Stomach (tissue), 9 donors: Measurements from ENCODE around the gene CDH22. TPM values are rescaled to one million over a fixed set of nuclear protein-coding genes. Genes with fewer than 3 reads are reported as not detected.

Experiments used
- DNase-seq, 2 donors: peaks; one replicate each; pipeline versions ENCODE4 v3.0.0 to v3.0.0-alpha.2; 2013 to 2019
- H3K27ac ChIP-seq, 5 donors: fragments of 200-600 bp in 4 of 5; sonication (generic) in 4 of 5; one replicate each; pipeline ENCODE4 v1.5.1; 2013 to 2019; ENCODE audit warnings: mild to moderate bottlenecking in 1 of 5, moderate library complexity in 1 of 5
- H3K27me3 ChIP-seq, 3 donors: fragments of 200-600 bp; sonication (generic); one replicate each; pipeline ENCODE4 v1.5.1; 2017 to 2019; ENCODE audit warnings: mixed run types in 1 of 3
- H3K36me3 ChIP-seq, 4 donors: fragments of 200-600 bp; sonication (generic); 1 replicate in 3 of 4; 2 replicates in 1 of 4; pipeline ENCODE4 v1.5.1; 2016 to 2019
- H3K4me1 ChIP-seq, 4 donors: fragments of 200-600 bp; sonication (generic); one replicate each; pipeline ENCODE4 v1.5.1; 2016 to 2019
- H3K4me3 ChIP-seq, 4 donors: fragments of 200-600 bp; sonication (generic) in 3 of 4; one replicate each; pipeline ENCODE4 v1.5.1; 2016 to 2019; ENCODE audit warnings: mild to moderate bottlenecking in 1 of 4
- H3K9me3 ChIP-seq, 4 donors: fragments of 200-600 bp; sonication (generic); one replicate each; pipeline ENCODE4 v1.5.1; 2016 to 2019
- EP300 ChIP-seq: sonication (generic); formaldehyde crosslinking; IDR thresholded peaks from one replicate; pipeline ENCODE4 v1.6.1; 2017; ENCODE audit warnings: antibody characterized with exemption
- POLR2A ChIP-seq, 4 donors: fragments of 450-650 bp; IDR thresholded peaks; one replicate each; pipeline ENCODE4 v1.6.1; 2016; ENCODE audit warnings: antibody characterized with exemption in 4 of 4, control low read depth in 2 of 4, mild to moderate bottlenecking in 1 of 4, moderate library complexity in 1 of 4
- POLR2AphosphoS5 ChIP-seq, 3 donors: sonication (generic); formaldehyde crosslinking; IDR thresholded peaks; one replicate each; pipeline ENCODE4 v1.6.1; 2016; ENCODE audit warnings: antibody characterized with exemption in 3 of 3
- WGBS, 5 donors: extraction: QIAGEN DNeasy Blood & Tissue Kit in 3 of 5; methylation state at CpG; one replicate each; pipeline versions ENCODE4 v1.1.5 to v1.1.7; 2013 to 2018; 5-methylcytosine and 5-hydroxymethylcytosine counted together
- intact Hi-C: fragments of 100-400 bp; cut with DNase I; formaldehyde crosslinking; loops from one replicate; pipeline ENCODE4 v1.15.1; 2023; ENCODE audit warnings: low total_unique reads
- polyA plus RNA-seq, 3 donors: library from polyadenylated mRNA; stranded (reverse); fragments of 200-250 nt; gene quantifications; one replicate each; pipeline ENCODE4 v1.2.3, GENCODE V29; 2013
- total RNA-seq, 5 donors: library from RNA; depleted of rRNA; stranded (reverse); fragments of >200 nt; gene quantifications; one replicate each; pipeline versions ENCODE4 v1.1.0 to v1.2.3, GENCODE V29; 2014 to 2016
- TF ChIP-seq, protein P1 (sequence below), 7 experiments: fragments of 450-650 bp in 4 of 7; fragments of 200-600 bp in 3 of 7; sonication (generic) in 3 of 7; IDR thresholded peaks; one replicate each; pipeline ENCODE4 v1.5.1; 2016 to 2019; ENCODE audit warnings: antibody characterized with exemption in 7 of 7, control low read depth in 2 of 7, mild to moderate bottlenecking in 1 of 7
- donor health status: healthy with polysubstance abuse.
- donor health status: Bipolar disorder and iron deficiency.
- donor health status: healthy.

Gene CDH22
- total and polyA plus RNA-seq, 8 donors, result 0.18 to 0.60 (median 0.19) TPM; not detected in 5

GRCh38 chr20:46305331-46305972, 2.8 kb downstream of the CDH22 start:
- Histone ChIP-seq H3K27me3 (peaks cover 30 to 97% (median 46%) of the 10 kb centered on the region in 3 donors), H3K36me3 (no peaks in the 10 kb centered on the region), H3K4me1 (peaks cover 23 to 41% (median 38%) of the 10 kb centered on the region in 4 donors), H3K27ac (peak overlapping the region in 1 of 5 donors; percentile 51), H3K9me3 (no peaks in the 10 kb centered on the region), H3K4me3 (no peak overlapping the region)
- TF ChIP-seq EP300, result no peak
- peak in 1 of 3 donors; percentile 54 for TF ChIP-seq POLR2AphosphoS5 (IDR thresholded peaks at IDR 0.05)
- no peak for TF ChIP-seq POLR2A (IDR thresholded peaks at IDR 0.05)
- TF ChIP-seq, protein P1, sequence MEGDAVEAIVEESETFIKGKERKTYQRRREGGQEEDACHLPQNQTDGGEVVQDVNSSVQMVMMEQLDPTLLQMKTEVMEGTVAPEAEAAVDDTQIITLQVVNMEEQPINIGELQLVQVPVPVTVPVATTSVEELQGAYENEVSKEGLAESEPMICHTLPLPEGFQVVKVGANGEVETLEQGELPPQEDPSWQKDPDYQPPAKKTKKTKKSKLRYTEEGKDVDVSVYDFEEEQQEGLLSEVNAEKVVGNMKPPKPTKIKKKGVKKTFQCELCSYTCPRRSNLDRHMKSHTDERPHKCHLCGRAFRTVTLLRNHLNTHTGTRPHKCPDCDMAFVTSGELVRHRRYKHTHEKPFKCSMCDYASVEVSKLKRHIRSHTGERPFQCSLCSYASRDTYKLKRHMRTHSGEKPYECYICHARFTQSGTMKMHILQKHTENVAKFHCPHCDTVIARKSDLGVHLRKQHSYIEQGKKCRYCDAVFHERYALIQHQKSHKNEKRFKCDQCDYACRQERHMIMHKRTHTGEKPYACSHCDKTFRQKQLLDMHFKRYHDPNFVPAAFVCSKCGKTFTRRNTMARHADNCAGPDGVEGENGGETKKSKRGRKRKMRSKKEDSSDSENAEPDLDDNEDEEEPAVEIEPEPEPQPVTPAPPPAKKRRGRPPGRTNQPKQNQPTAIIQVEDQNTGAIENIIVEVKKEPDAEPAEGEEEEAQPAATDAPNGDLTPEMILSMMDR (IDR thresholded peaks at IDR 0.05), result no peak
- 6 to 26% (median 12%) methylated on average over 8 to 12 of the region's 12 CpGs for WGBS, 5 donors
- intact Hi-C loops, result no loop called here
- DNase-seq, result peak; percentile 70 to 80

DNA sequence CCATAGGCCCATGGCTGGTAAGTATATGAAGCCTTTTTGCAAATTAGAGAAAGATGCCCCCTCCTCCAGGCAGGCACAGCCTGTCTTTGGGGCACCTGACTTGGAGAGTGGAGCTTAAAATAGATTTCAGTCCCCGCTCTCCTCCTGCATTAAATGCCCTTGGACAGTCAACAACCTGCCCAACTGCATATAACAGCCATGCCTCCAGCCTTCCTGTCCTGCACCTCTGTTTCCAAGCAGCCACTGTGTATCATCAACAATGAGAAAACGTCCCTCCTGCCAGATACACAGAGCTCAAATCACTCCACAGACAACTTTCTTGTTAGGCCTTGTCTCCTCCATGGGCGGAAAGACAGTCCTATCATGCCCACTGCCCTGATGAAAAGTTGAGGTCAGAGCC, 3.4 kb downstream of the CDH22 start:
- intact Hi-C loops, result no loop called here
- DNase-seq, result peak in 1 of 2 donors; percentile 11
- no peak for TF ChIP-seq POLR2A (IDR thresholded peaks at IDR 0.05)
- no peak for TF ChIP-seq POLR2AphosphoS5 (IDR thresholded peaks at IDR 0.05)
- TF ChIP-seq, protein P1 (IDR thresholded peaks at IDR 0.05), result no peak
- no peak for TF ChIP-seq EP300
- no peaks in the 10 kb centered on the region for H3K36me3 ChIP-seq
- peaks cover 24 to 97% (median 43%) of the 10 kb centered on the region in 3 donors for H3K27me3 ChIP-seq
- H3K4me3 ChIP-seq, result no peak overlapping the region
- 49 to 64% (median 59%) methylated on average over 3 of the region's 3 CpGs for WGBS, 5 donors
- no peak overlapping the region for H3K27ac ChIP-seq
- H3K9me3 ChIP-seq, result no peaks in the 10 kb centered on the region
- H3K4me1 ChIP-seq, result peaks cover 23 to 41% (median 38%) of the 10 kb centered on the region in 4 donors

- 68 to 77% (median 74%) methylated on average over 4 of the region's 4 CpGs for WGBS, 5 donors
- no peak for DNase-seq
- Histone ChIP-seq H3K4me1 (peaks cover 23 to 41% (median 38%) of the 10 kb centered on the region in 4 donors), H3K27me3 (peaks cover 23 to 97% (median 38%) of the 10 kb centered on the region in 3 donors), H3K27ac (no peak overlapping the region), H3K9me3 (no peaks in the 10 kb centered on the region), H3K36me3 (no peaks in the 10 kb centered on the region), H3K4me3 (no peak overlapping the region)
- intact Hi-C loops, result no loop called here
- no peak for TF ChIP-seq POLR2A (IDR thresholded peaks at IDR 0.05)
- TF ChIP-seq, protein P1 (IDR thresholded peaks at IDR 0.05), result no peak
- TF ChIP-seq EP300, result no peak
- TF ChIP-seq POLR2AphosphoS5 (IDR thresholded peaks at IDR 0.05), result no peak
Measured at GRCh38 chr20:46304361-46304760, 3.9 kb downstream of the CDH22 start.

DNA sequence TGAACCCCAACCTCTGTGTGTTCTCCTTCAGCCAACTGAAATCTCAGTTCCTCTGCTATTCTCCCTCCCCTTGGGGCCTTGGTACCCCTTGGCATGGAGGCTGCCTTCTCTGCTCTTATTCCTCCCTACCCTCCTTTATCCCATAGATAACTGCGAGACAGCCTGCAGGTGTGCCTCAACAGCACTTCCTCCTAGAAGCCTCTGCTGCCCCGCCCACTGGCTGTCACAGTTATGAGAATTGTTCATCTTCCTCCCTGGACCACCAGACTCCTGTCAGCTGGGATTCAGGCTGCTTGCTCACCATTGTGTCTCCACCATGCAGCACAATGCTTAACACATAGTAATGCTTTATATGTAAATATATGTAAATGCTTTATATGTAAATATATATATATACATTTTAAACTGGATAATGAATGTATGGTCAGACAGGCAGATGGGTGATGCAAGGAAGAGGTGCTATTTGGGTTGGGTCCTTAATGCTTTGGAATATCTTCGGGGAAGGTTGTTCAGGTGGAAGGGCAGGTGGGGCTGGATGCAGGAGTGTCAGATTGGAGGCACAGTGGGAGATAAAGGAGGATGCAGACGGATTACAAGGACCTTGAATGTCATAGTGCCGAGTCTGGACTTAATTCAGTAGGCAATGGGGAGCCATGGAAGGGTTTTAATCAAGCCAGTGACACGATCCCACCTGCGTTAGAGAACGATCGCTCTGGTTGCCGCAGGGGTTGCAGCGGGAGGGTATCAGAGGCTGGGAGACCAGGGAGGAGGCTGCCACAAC, 4.9 kb downstream of the CDH22 start:
- H3K27ac ChIP-seq, result no peak overlapping the region
- no peaks in the 10 kb centered on the region for H3K9me3 ChIP-seq
- H3K27me3 ChIP-seq, result peaks cover 15 to 97% (median 28%) of the 10 kb centered on the region in 3 donors
- no peak for TF ChIP-seq POLR2A (IDR thresholded peaks at IDR 0.05)
- TF ChIP-seq, protein P1 (IDR thresholded peaks at IDR 0.05), result no peak
- H3K36me3 ChIP-seq, result no peaks in the 10 kb centered on the region
- no peak overlapping the region for H3K4me3 ChIP-seq
- peaks cover 18 to 34% (median 31%) of the 10 kb centered on the region in 4 donors for H3K4me1 ChIP-seq
- no peak for DNase-seq
- 67 to 75% (median 73%) methylated on average over 11 of the region's 11 CpGs for WGBS, 5 donors
- intact Hi-C loops, result no loop called here
